Measurements from ENCODE around the gene PDE7B. TPM values are rescaled to one million over a fixed set of nuclear protein-coding genes. Genes with fewer than 3 reads are reported as not detected.

Gene PDE7B
- total RNA-seq, 1 donor from 2014 or later, result 11.1 TPM

- Mint-ChIP-seq H3K4me3 (no peak overlapping the region), H3K36me3 (ENCODE audit: low read depth) (peaks cover 7% of the 10 kb centered on the region), H3K27me3 (ENCODE audit: insufficient read depth) (no peaks in the 10 kb centered on the region), H3K27ac (no peak overlapping the region), H3K4me1 (ENCODE audit: low read depth) (peaks cover 31% of the 10 kb centered on the region), H3K9me3 (no peaks in the 10 kb centered on the region)
- intact Hi-C loops (cut with micrococcal nuclease), result no loop called here
- DNase-seq (ENCODE audit: low spot score), result no peak
Measured at GRCh38 chr6:135922746-135923145, 71.2 kb downstream of the PDE7B start.

GRCh38 chr6:135932651-135933050 lies 81.2 kb downstream of the PDE7B start:
- Mint-ChIP-seq H3K36me3 (ENCODE audit: low read depth) (peaks cover 3% of the 10 kb centered on the region), H3K27me3 (ENCODE audit: insufficient read depth) (no peaks in the 10 kb centered on the region), H3K9me3 (no peaks in the 10 kb centered on the region), H3K4me1 (ENCODE audit: low read depth) (peaks cover 6% of the 10 kb centered on the region), H3K27ac (no peak overlapping the region), H3K4me3 (no peak overlapping the region)
- intact Hi-C loops (cut with micrococcal nuclease), result no loop called here
- no peak for DNase-seq (ENCODE audit: low spot score)

- Mint-ChIP-seq H3K9me3 (no peaks in the 10 kb centered on the region), H3K4me1 (ENCODE audit: low read depth) (no peaks in the 10 kb centered on the region), H3K27ac (no peak overlapping the region), H3K27me3 (ENCODE audit: insufficient read depth) (no peaks in the 10 kb centered on the region), H3K4me3 (no peak overlapping the region), H3K36me3 (ENCODE audit: low read depth) (peaks cover 2% of the 10 kb centered on the region)
- no peak for DNase-seq (ENCODE audit: low spot score)
- intact Hi-C loops (cut with micrococcal nuclease), result no loop called here
Measured at GRCh38 chr6:135935941-135936601, 84.6 kb downstream of the PDE7B start.

DNA sequence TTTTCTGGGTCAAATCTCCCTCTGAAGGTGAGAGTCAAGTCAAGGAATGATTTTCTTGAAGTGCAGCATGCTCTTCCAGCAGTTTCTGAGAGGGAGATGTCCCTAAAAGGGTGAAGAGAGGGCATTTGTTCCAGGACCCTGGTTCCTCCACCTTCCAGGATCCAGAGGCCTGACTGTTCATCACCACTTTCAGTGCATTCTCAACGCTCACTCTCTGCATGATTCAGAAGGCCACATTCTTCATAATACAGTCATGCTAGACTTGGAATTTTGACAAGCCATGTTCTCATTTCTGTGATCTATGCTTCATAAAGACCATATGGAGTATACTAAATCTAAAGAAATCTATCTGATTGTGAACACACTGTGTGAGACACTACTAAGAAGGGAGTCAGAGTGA lies 85.1 kb downstream of the PDE7B start:
- H3K4me1 Mint-ChIP-seq (ENCODE audit: low read depth), result no peaks in the 10 kb centered on the region
- H3K27ac Mint-ChIP-seq, result no peak overlapping the region
- H3K9me3 Mint-ChIP-seq, result no peaks in the 10 kb centered on the region
- H3K36me3 Mint-ChIP-seq (ENCODE audit: low read depth), result peaks cover 2% of the 10 kb centered on the region
- H3K4me3 Mint-ChIP-seq, result no peak overlapping the region
- intact Hi-C loops (cut with micrococcal nuclease), result no loop called here
- no peaks in the 10 kb centered on the region for H3K27me3 Mint-ChIP-seq (ENCODE audit: insufficient read depth)
- DNase-seq (ENCODE audit: low spot score), result no peak

- Mint-ChIP-seq H3K27me3 (ENCODE audit: insufficient read depth) (no peaks in the 10 kb centered on the region), H3K4me1 (ENCODE audit: low read depth) (no peaks in the 10 kb centered on the region), H3K4me3 (no peak overlapping the region), H3K36me3 (ENCODE audit: low read depth) (peaks cover 2% of the 10 kb centered on the region), H3K9me3 (no peaks in the 10 kb centered on the region), H3K27ac (no peak overlapping the region)
- intact Hi-C loops (cut with micrococcal nuclease), result no loop called here
- DNase-seq (ENCODE audit: low spot score), result no peak
Measured at GRCh38 chr6:135937106-135937505, 85.6 kb downstream of the PDE7B start.

GRCh38 chr6:135938576-135939207 lies 87.2 kb downstream of the PDE7B start:
- Mint-ChIP-seq H3K36me3 (ENCODE audit: low read depth) (peaks cover 2% of the 10 kb centered on the region), H3K27ac (no peak overlapping the region), H3K27me3 (ENCODE audit: insufficient read depth) (no peaks in the 10 kb centered on the region), H3K4me1 (ENCODE audit: low read depth) (no peaks in the 10 kb centered on the region), H3K4me3 (no peak overlapping the region), H3K9me3 (no peaks in the 10 kb centered on the region)
- DNase-seq (ENCODE audit: low spot score), result no peak
- intact Hi-C loops (cut with micrococcal nuclease), result no loop called here

DNA sequence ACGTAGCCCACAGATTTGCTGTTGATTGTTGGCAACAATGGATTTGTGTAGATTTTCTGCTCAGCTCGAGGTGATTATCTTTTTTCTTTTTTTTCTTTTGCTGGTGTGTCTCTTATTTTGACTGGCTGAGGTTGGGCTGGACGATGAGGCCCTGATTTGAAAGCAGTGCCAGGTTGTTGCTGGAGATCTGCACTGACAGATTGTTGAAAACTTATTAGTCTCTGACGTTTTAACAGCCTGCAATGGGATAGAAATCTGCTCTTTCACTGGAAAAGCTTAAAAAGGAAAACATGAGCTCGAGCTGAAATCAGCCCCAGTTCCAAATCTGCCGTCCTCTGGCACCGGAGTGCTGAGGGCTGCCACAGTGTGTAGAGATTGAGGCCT lies 87.7 kb downstream of the PDE7B start:
- intact Hi-C loops (cut with micrococcal nuclease), result no loop called here
- no peak for DNase-seq (ENCODE audit: low spot score)
- H3K27ac Mint-ChIP-seq, result no peak overlapping the region
- no peak overlapping the region for H3K4me3 Mint-ChIP-seq
- peaks cover 2% of the 10 kb centered on the region for H3K36me3 Mint-ChIP-seq (ENCODE audit: low read depth)
- H3K27me3 Mint-ChIP-seq (ENCODE audit: insufficient read depth), result no peaks in the 10 kb centered on the region
- H3K9me3 Mint-ChIP-seq, result no peaks in the 10 kb centered on the region
- H3K4me1 Mint-ChIP-seq (ENCODE audit: low read depth), result no peaks in the 10 kb centered on the region

GRCh38 chr6:135940616-135941167 lies 89.2 kb downstream of the PDE7B start:
- Mint-ChIP-seq H3K9me3 (no peaks in the 10 kb centered on the region), H3K4me1 (ENCODE audit: low read depth) (no peaks in the 10 kb centered on the region), H3K4me3 (no peak overlapping the region), H3K27me3 (ENCODE audit: insufficient read depth) (no peaks in the 10 kb centered on the region), H3K36me3 (ENCODE audit: low read depth) (peaks cover 2% of the 10 kb centered on the region), H3K27ac (no peak overlapping the region)
- intact Hi-C loops (cut with micrococcal nuclease), result no loop called here
- DNase-seq (ENCODE audit: low spot score), result no peak

GRCh38 chr6:135941275-135942025 lies 89.9 kb downstream of the PDE7B start:
- intact Hi-C loops (cut with micrococcal nuclease), result no loop called here
- Mint-ChIP-seq H3K27me3 (ENCODE audit: insufficient read depth) (no peaks in the 10 kb centered on the region), H3K4me1 (ENCODE audit: low read depth) (no peaks in the 10 kb centered on the region), H3K27ac (no peak overlapping the region), H3K9me3 (no peaks in the 10 kb centered on the region), H3K36me3 (ENCODE audit: low read depth) (peaks cover 2% of the 10 kb centered on the region), H3K4me3 (no peak overlapping the region)
- DNase-seq (ENCODE audit: low spot score), result no peak

DNA sequence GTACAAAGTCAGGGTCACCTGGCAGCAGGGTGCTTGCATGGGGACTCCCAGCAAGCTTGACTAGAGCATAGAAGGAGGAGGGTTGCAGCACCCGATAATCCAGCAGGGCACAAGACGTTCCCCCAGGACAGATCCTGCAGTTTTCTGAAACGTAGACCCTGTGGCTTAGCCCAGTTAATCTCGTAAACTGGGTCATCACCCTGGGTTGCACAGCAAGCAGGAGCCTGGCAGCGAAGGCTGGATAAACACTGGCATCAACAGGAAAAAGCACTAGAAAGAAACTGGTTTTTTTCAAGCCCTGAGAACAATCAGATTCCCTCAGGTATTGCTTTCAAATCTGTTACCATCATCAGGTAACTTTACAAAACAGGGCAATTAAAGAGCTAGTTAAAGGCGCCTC lies 92.6 kb downstream of the PDE7B start:
- Mint-ChIP-seq H3K27me3 (ENCODE audit: insufficient read depth) (no peaks in the 10 kb centered on the region), H3K36me3 (ENCODE audit: low read depth) (no peaks in the 10 kb centered on the region), H3K9me3 (no peaks in the 10 kb centered on the region), H3K4me1 (ENCODE audit: low read depth) (no peaks in the 10 kb centered on the region), H3K4me3 (no peak overlapping the region), H3K27ac (no peak overlapping the region)
- intact Hi-C loops (cut with micrococcal nuclease), result no loop called here
- no peak for DNase-seq (ENCODE audit: low spot score)

GRCh38 chr6:135946674-135947073 lies 95.2 kb downstream of the PDE7B start:
- no peaks in the 10 kb centered on the region for H3K9me3 Mint-ChIP-seq
- intact Hi-C loops (cut with micrococcal nuclease), result no loop called here
- no peaks in the 10 kb centered on the region for H3K27me3 Mint-ChIP-seq (ENCODE audit: insufficient read depth)
- peaks cover 4% of the 10 kb centered on the region for H3K36me3 Mint-ChIP-seq (ENCODE audit: low read depth)
- no peak overlapping the region for H3K27ac Mint-ChIP-seq
- DNase-seq (ENCODE audit: low spot score), result no peak
- H3K4me1 Mint-ChIP-seq (ENCODE audit: low read depth), result no peaks in the 10 kb centered on the region
- no peak overlapping the region for H3K4me3 Mint-ChIP-seq

GRCh38 chr6:135950669-135951068 lies 99.2 kb downstream of the PDE7B start:
- intact Hi-C loops (cut with micrococcal nuclease), result no loop called here
- peaks cover 4% of the 10 kb centered on the region for H3K36me3 Mint-ChIP-seq (ENCODE audit: low read depth)

GRCh38 chr6:135951169-135951568 lies 99.7 kb downstream of the PDE7B start:
- Mint-ChIP-seq H3K4me1 (ENCODE audit: low read depth) (no peaks in the 10 kb centered on the region), H3K4me3 (no peak overlapping the region), H3K27me3 (ENCODE audit: insufficient read depth) (no peaks in the 10 kb centered on the region), H3K9me3 (no peaks in the 10 kb centered on the region), H3K27ac (no peak overlapping the region), H3K36me3 (ENCODE audit: low read depth) (peaks cover 4% of the 10 kb centered on the region)
- intact Hi-C loops (cut with micrococcal nuclease), result no loop called here
- no peak for DNase-seq (ENCODE audit: low spot score)

More at GRCh38 chr6:135950669-135951068, 99.2 kb downstream of the PDE7B start:
- no peak for DNase-seq (ENCODE audit: low spot score)
- H3K9me3 Mint-ChIP-seq, result no peaks in the 10 kb centered on the region
- H3K27ac Mint-ChIP-seq, result no peak overlapping the region
- H3K4me3 Mint-ChIP-seq, result no peak overlapping the region
- H3K27me3 Mint-ChIP-seq (ENCODE audit: insufficient read depth), result no peaks in the 10 kb centered on the region
- H3K4me1 Mint-ChIP-seq (ENCODE audit: low read depth), result no peaks in the 10 kb centered on the region
